Measurements from ENCODE around the gene MRPL18.
"Not testable (repeated sequence)": the region's sequence is repeated elsewhere in the genome, so short reads cannot be mapped to it uniquely, and the experiment has no call there.

The MRPL18 gene

DNA sequence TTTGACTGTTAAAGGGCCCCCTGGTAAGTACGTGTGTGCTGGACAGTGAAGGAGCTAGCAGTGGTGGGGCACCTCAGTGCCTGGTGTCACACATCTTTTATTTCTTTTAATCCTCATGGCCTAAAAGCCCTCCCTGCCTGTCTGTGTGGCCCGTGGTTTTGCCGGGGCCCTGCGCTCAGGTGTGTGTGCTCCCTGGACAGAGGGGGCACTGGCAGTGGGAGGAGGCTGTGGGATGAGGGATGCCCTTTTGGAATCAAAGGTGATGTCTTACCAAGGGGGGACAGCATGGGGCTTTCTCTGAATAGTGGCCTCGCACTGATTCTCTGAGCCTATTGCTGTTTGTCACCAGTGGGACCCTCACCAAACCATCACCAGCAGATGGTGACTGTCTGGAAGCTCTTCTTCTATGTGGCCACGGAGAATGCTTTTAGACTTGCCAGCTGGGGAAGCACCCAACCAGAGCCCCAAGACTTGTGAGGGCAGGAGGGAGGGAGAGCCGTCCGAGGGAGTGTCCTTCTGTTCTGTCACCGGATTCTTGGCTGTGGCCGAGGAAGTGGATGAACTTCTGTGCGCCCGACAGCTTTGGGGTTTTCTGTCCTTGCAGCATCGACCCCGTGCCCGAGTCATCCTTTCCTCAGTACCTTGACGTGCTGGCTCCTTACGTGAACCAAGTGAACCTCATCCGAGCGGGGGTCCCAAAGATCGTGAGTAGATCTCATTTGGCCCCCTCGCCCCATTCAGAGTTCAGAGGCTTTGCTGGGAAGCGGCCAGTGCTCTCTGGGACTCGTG is 27.9 kb downstream of the MRPL18 start:
- no peak for DNase-seq (ENCODE audit: low spot score)

DNA sequence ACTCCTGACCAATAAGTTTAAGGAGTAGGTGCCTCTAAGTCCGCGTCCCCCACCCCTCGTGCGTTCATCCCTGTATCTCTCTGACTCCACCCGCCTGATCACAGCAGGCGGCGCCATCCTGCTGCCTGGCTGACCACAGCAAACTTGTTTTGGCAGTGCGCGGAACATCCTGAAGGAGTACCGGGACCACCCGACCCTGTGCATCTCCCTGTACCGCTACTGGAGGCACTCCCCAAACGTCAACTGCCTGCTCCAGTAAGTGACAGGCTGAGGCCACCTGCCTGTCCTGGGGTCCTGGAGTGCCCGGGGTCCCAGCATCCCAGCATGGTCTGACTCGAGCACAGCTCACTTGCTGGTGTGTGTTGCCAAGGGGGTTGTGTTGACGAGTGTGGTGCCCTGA is 28.8 kb downstream of the MRPL18 start:
- DNase-seq (ENCODE audit: low spot score), result no peak

DNA sequence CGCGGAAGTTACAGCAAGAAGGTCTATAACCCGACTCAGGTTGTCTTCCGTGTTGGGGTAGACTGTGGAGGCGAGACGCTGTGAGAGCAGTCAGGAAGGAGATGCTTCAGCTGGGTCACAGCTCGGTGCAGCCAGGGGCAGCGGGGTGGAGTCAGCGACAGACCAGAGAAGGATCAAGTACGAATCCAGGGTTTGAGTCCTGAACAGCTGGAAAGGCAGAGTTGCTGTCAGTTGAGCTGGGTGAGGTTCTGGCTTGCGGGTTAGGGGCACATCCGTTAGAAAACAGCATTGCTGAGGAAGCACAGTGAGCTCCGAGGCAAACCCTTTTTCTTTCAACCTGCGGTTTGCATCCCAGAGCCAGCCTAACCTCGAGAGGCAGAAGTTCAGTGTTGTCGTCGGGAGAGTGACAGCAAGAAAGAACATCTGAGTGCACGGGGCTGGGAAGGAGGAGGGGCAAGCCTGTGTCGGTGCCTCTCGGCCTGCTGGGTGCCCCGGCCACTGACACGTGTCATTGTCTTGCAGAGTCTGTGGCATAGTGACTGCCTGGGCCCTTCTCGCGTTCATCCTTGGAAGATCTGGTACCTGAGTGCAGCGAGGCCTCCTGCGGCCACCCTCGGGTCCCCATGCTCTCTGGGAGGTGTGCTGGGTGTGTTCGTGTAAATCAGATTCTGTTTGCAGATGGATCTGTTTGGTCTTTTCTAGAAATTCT is 29.8 kb downstream of the MRPL18 start:
- no peak for DNase-seq (ENCODE audit: low spot score)

DNA sequence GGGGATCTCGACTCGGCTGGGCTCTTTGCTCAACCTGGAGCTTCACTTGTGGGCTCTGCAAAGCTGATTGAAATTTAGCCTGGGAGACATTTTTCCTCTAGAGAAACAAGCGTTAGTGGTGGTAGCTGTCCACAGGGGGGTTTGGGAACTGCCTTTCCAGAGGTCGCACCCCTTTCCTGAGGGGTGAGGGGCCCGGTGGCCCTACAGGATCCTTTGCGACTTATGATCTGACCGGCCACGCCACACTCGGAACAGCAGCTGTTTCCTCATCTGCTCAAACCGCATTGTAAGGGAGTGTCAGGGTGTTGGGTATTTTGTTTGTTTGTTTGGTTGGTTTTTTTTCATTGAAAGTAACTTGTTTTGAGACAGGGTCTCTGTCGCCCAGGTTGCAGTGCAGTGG is 30.9 kb downstream of the MRPL18 start:
- DNase-seq (ENCODE audit: low spot score), result no peak

DNA sequence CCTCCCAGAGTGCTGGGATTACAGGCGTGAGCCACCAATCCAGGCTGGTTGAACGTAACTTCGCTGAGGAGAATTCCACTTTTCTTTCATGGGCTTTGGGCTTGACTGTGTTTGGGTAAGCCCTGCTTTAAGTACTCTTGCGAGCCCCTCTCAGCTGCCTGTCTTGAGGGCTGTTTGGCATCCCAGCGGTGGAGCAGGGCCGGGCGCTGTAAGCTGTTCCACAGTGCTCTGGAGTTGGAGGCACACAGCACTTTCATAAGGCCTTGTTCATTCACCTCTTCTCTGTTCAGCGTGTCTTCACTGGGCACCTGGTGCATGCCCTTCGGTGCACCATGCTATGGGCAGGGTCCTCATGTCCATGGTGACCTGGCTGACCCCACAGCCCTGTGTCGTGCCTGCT is 31.5 kb downstream of the MRPL18 start:
- no peak for DNase-seq (ENCODE audit: low spot score)

DNA sequence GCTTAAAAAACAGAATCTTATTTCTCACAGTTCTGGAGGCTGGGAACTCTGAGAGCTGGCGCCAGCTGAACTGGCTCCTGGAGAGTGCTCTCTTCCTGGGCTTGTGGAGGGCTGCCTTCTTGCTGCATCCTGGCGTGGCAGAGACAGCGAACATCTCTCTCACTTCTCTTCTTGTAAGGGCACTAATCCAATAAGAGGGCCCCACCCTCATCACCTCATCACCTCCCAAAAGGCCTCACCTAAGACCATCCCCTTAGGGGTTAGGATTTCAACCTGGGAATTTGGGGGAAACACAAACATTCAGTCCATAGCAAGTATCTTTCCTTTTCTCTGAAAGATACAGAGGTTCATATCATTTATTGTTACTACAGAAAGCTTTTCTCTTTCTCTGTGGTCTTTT is 33.7 kb downstream of the MRPL18 start:
- no peak for DNase-seq (ENCODE audit: low spot score)

DNA sequence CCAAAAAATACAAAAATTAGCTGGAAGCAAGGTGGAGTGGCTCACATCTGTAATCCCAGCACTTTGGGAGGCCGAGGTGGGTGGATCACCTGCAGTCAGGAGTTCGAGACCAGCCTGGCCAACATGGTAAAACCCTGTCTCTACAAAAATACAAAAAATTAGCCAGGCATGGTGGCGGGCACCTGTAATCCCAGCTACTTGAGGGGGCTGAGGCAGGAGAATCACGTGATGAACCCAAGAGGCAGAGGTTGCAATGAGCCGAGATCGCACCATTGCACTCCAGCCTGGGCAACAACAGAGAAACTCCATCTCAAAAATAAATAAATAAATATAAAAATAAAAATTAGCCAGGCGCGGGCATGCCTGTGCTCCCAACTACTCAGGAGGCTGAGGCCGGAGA is 34.4 kb downstream of the MRPL18 start:
- DNase-seq (ENCODE audit: low spot score), result not testable (repeated sequence)

DNA sequence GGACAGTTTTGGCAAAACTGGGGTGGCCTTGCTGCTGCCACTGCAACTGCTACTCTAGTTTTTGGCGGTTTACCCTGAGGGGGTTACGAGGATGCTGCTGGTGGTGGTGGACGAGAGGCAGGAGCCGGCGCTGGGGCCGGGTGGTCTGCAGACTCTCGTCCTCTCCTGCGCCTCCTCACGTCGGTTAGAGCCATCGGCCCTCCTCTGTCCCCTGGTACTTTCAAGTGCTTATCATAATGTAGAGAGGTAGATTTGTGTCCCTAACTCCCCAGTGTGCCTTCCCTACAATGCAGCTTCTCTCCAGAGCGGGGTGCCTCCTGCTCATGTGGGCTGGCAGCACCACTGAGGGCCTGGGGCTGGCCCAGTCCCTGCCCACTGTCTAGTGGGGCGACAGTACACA is 35.7 kb downstream of the MRPL18 start:
- DNase-seq (ENCODE audit: low spot score), result no peak

DNA sequence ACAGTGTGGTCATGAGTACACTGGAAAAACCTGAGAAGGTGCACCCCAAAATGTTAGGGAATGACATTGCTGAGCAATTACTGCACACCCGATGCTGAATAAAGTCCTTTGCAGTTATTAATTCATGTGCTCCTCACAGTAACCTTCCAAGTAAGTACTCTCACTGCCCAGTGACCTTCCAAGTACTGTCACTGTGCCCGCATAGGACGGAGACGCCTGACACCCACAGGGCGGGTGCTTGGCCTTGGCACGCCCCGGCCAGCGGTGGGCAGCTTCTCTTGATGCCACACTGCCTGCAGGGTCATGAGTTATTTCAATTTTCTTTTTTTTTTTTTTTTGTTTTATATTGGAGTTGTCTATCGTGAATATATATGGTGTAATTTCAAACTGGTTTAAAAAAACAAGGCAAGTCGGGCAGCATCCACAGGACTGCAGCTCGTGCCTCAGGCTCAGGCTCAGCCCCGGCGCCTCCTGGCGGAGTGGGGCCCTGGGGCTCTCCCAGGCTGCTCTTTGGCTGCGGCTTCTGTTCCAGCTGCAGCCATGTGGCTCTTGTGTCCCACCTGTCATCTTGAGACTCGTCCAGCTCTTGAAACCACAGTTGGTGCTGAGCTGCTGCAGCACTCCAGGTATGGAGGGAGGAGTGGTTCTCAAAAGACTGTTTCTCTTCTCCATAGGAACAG is 36.8 kb downstream of the MRPL18 start:
- no peak for DNase-seq (ENCODE audit: low spot score)

DNA sequence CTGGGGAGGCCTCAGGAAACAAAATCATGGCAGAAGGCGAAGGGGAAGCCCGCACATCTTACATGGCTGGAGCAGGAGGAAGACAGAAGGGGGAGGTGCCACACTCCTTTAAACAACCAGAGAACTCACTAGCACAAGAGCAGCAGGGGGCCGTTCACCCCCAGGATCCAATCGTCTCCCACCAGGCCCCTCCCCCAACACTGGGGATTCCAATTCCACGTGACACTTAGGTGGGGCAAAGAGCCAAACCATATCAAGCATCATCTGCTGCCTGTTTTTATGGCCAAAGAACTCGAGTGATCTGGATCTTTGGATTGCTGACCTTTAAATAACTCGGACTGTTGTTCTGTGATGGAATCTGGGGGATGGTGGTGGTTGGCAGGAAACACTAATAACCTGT is 37.8 kb downstream of the MRPL18 start:
- DNase-seq (ENCODE audit: low spot score), result no peak

DNA sequence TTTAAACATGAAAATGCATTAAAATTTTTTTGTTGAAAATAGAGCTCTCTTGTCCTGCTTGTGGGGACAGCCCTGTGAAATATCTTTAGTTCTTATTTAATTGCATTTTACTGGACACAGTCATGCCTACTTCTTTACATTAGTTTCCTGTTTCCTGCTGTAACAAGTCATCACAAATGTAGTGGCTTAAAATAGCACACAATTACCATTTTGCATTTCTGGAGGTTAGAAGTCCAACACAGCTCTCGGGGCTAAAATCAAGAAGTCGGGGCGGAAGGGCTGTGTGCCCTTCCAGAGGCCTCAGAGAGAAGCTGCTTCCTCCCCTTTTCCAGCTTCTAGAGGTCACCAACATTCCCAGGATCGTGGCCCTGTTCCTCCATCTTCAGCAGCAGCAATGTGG is 39.3 kb downstream of the MRPL18 start:
- no peak for DNase-seq (ENCODE audit: low spot score)

DNA sequence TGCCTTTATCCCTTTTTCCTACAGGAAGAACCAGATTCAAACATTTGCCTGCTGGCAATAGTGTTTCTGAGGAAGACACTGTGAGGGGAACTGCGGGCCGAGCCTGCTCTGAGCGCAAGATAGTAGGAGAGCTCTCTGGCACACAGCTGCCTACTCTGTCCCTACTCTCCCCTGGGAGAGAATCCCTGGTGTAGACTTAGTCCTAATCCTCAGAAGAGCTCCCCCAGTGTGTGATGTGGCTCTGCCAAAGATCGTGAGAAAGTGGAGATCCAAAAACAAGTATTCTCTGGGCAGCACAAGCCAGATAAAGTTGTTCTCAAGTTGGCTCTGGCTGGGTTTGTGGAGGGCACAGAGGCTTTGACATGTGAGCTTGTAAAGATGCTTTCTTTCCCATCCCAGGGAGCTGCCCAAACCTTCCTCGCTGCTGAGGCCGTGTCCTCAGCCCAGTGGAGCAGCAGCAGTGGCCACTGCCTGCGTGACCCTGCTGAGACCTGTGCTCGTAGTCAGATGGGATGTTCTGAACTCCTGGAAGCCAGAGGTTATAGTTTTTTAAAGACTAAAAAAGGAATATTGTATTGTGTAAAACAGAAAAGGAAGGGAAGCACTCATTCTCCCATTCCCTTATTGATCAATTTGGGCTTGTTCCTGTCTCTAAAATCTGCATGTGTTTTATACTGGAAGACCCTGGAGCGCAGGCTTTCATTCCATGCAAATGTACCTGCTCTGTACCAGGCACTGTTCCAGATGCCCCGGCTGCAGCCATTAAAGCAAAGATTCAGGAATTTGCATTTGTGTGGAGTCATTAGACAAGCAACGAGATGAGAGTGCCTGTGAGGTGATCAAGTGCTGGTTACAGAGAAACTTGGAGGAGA is 40.5 kb downstream of the MRPL18 start:
- DNase-seq (ENCODE audit: low spot score), result no peak

DNA sequence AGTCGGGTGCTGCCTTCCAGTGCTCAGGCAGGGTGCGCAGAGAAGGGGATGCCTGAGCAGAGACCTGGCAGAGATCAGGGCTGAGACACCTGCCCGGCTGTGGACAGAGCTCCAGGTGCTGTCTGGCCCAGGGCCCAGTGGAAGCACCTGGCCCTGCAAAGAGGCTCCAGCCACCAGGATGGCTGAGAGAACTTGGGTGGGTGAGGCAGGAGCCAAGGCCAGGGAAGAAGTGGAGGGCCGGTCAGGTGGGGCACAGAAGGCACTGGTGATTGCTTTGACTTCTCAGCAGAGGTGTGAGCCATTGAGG is 41.1 kb downstream of the MRPL18 start:
- DNase-seq (ENCODE audit: low spot score), result no peak

DNA sequence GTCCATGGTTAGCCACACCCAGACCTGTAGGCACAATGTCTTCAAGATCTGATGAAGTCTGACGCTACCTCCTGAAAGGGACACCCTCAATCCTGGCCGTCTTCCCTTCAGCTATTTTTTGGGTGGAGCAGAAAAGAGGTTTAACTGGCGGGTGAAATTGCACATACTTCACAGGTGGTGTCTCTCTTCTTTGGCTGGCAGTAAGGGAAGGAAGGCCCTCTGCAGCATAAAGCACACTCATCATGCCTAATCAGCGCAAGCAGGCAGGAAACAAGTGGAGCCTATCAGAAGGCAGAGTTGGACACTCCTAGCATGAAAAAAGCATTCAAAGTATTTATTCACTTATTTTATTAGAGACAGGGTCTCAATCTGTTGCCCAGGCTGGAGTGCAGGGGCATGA is 42.7 kb downstream of the MRPL18 start:
- no peak for DNase-seq (ENCODE audit: low spot score)

DNA sequence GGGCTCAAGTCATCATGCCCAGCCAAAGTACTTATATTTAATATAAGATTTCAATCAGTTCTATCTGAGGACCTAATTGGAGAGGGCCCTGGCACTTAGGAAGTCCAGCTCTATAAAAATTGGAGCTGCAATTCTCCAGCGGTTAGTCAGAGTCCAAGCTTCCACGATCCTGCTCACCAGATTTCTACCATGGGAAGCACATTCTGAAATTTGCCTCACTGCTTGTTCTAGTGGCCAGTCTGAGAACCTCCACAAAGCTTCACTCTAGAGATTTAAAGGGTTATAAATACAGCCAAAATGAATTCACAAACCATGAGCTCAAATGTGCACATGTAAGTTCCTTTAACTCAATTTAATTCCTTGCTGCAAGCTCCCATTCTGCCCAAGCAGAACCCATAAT is 43.3 kb downstream of the MRPL18 start:
- DNase-seq (ENCODE audit: low spot score), result no peak

DNA sequence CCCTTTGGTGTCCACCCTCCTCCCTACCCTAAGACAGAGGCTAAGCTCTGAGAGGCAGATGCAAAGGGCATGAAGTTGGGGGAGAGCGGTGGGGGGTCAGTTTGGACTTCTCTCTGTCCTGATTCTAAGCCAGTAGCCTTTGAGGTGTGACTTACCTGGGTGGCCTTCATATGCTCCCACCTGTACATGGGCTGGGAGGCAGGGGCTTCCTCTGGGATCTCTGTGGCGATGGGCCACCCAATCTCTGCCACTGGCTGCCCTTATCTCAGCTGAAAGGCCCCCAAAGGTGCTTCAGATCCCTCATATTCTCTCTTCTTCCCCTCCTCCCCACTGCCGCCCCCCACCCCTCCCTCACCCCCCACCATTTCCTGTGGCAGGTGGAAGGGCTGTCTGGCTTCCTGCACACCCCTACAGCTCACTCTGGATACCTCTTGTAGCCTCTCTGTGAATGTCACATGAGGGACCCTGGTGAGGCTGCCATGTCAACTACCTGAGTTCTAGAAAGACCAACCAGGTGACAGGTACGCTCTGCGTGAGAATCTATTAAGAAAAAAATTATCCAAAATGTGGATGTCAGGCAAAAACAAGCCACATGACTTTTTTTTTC is 43.8 kb downstream of the MRPL18 start:
- no peak for DNase-seq (ENCODE audit: low spot score)

DNA sequence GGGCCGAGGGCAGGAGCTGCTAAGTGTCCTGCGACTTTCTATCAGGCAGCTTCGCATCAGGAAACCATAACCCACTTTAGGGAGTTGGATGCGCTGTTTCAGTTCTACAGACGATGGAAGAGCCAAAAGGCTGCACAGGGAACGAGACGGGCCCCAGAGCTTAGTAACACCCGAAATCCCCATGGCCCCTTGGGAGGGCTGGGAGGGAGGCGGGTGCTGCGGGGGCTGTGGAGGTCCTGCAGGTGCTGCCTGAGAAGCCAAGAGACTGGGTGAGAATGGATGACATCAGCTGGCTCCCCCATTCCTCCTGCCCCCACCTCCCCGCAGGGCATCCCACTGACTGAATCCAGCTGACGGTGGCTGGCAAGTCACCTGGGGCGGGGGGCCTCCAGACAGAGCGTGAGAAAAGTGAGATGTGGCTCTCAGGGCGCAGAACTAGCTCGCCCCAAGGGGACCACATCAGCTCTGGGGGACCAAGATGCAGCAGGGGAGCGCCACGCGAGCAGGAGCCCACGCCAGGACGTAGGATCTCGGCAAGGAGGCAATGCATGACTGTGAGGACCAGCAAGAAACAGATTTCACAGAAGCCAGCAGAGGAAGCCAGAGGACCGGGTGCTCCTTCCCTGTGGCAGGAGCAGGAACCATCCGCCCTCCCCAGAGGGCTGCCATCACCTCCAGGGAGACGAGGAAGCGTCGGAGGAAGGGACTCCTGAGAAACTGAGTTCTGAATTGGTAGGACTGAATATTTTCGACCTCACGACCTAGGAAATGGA is 46.6 kb downstream of the MRPL18 start:
- no peak for DNase-seq (ENCODE audit: low spot score)

DNA sequence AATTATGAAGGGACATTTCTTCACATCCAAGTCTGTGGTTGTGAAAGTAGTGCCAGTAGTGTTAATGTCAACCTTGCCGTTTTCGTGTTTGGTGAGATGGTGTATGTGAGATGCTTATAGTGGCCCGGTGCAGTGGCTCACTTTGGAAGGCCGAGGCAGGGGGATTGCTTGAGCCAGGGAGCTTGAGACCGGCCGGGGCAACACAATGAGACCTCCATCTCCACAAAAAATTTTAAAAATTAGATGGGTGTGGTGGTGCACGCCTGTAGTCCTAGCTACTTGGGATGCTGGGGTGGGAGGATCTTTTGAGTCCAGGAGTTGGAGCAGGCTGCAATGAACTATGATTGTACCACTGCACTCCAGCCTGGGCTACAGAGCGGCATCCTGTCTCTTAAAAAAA is 47.2 kb downstream of the MRPL18 start:
- no peak for DNase-seq (ENCODE audit: low spot score)

DNA sequence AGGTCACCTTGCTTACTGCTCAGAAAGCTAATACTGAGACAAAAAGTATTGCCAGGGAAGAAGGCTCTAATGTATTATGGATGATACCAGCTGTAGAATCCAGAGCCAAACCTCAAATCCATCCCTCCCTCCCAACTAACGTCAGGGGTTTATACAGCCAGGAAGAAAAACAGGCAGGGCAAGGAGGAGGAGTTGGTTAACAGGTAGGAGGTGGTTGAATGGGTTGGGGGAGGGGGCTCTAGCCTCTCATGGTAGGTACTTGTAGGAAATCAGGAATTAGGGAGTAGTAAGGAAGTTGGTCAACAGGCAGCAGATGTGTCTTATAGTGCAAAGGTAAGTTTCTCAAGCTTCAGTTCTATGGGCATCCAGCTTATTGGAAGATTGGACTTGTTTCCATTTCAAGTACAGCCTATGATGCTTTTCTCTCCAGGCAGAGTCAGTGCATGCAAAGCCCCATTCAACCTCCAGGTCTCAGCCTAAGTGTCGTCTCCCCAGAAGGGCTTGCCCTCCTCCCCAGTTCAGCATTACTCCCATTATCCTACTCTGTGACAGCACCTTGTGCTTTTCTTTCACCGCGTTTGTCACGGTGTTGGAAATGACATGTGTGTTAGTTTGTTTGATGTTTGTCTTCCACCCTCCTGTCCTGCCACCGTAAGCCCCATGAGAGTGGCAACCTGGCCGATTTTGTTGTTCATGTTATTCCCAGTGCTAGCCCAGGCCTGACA is 47.9 kb downstream of the MRPL18 start:
- no peak for DNase-seq (ENCODE audit: low spot score)

DNA sequence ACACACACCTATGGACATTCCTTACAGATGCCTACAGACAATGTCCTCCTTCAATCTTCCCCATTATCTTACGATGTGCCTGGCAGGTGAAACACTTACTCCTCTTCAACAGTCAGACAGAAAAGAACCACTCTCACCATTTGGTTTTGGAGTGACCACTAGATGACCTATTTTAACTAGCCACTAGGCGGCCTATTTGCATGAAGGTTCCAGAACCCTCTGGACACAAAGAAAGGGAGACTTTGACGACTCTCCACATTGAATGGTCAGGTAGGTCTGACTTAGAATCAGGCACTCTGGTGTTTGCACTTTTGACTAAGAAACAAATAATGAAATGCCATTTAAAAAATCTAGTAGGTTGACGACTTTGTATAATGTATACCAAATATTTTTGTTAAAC is 51.8 kb downstream of the MRPL18 start:
- DNase-seq (ENCODE audit: low spot score), result no peak

Measured in hematopoietic multipotent progenitor cell treated with erythropoietin and hydrocortisone succinate and interleukin-3 and kit ligand, for 15 days (in vitro differentiated cells).